Keratinocyte (primary cell): ENCODE measurements around the gene SSNA1. TPM values are rescaled to one million over a fixed set of nuclear protein-coding genes. Genes with fewer than 3 reads are reported as not detected.

ENCODE experiments used
- DNase-seq: peaks from one replicate; pipeline ENCODE4 v3.0.0-alpha.2; 2011; ENCODE audit warnings: low read depth, missing footprints, low spot score
- FAIRE-seq: peaks from 2 replicates; lab custom pipeline; 2011; peaks lifted over from hg19 to GRCh38; lab: Jason Lieb, UNC
- H2AFZ ChIP-seq: 2 replicates; pipeline ENCODE4 v1.6.0; 2012; ENCODE audit warnings: low read length, control low read depth, inconsistent platforms; ENCODE audit not compliant: control insufficient read depth
- H3K27ac ChIP-seq: 2 replicates; pipeline ENCODE4 v1.5.1; 2011; ENCODE audit warnings: low read length; ENCODE audit not compliant: control insufficient read depth, insufficient read depth
- H3K27me3 ChIP-seq: 3 replicates; pipeline ENCODE4 v1.6.0; 2011; ENCODE audit warnings: low read length; ENCODE audit not compliant: control insufficient read depth, insufficient read depth; ENCODE audit errors: extremely low read depth
- H3K36me3 ChIP-seq, 2 experiments: 2 replicates in 1 of 2; 3 replicates in 1 of 2; pipeline ENCODE4 v1.5.1; 2011; ENCODE audit warnings: low read length in 2 of 2, mild to moderate bottlenecking in 1 of 2; ENCODE audit not compliant: control insufficient read depth in 2 of 2, insufficient read depth in 2 of 2; ENCODE audit errors: extremely low read depth in 1 of 2
- H3K4me1 ChIP-seq: 3 replicates; pipeline ENCODE4 v1.5.1; 2011; ENCODE audit warnings: low read length; ENCODE audit not compliant: control insufficient read depth, insufficient read depth; ENCODE audit errors: extremely low read depth
- H3K4me2 ChIP-seq: 3 replicates; pipeline ENCODE4 v1.6.0; 2011; ENCODE audit warnings: low read depth, low read length; ENCODE audit not compliant: control insufficient read depth, insufficient read depth; ENCODE audit errors: extremely low read depth
- H3K4me3 ChIP-seq, 3 experiments: fragments of 200-600 bp in 1 of 3; sonication (generic) in 1 of 3; 2 replicates in 2 of 3; 3 replicates in 1 of 3; pipeline ENCODE4 v1.5.1; 2011 to 2016; ENCODE audit warnings: low read length in 3 of 3, mild to moderate bottlenecking in 3 of 3, control low read depth in 2 of 3, inconsistent platforms in 1 of 3, low read depth in 1 of 3, mixed read lengths in 1 of 3, mixed run types in 1 of 3, moderate library complexity in 1 of 3; ENCODE audit not compliant: control insufficient read depth in 2 of 3, insufficient read depth in 2 of 3; ENCODE audit errors: extremely low read depth in 1 of 3
- H3K79me2 ChIP-seq: 2 replicates; pipeline ENCODE4 v1.6.0; 2012; ENCODE audit warnings: low read length; ENCODE audit not compliant: control insufficient read depth, insufficient read depth
- H3K9ac ChIP-seq: 3 replicates; pipeline ENCODE4 v1.6.0; 2011; ENCODE audit warnings: low read length; ENCODE audit not compliant: control insufficient read depth, insufficient read depth; ENCODE audit errors: extremely low read depth
- H3K9me1 ChIP-seq: 3 replicates; pipeline ENCODE4 v1.6.0; 2011; ENCODE audit warnings: low read length; ENCODE audit not compliant: control insufficient read depth, insufficient read depth; ENCODE audit errors: extremely low read depth
- H3K9me3 ChIP-seq: 2 replicates; pipeline ENCODE4 v1.5.1; 2012; ENCODE audit warnings: low read depth, low read length; ENCODE audit not compliant: control insufficient read depth
- H4K20me1 ChIP-seq: 3 replicates; pipeline ENCODE4 v1.6.0; 2011; ENCODE audit warnings: low read length; ENCODE audit not compliant: control insufficient read depth, insufficient read depth; ENCODE audit errors: extremely low read depth
- CTCF ChIP-seq, 3 experiments: IDR thresholded peaks in 1 of 3; conservative IDR thresholded peaks in 1 of 3; optimal IDR thresholded peaks in 1 of 3; 2 replicates in 2 of 3; 3 replicates in 1 of 3; pipeline versions ENCODE3 to v1.5.1; 2011; ENCODE audit warnings: low read length in 3 of 3, mild to moderate bottlenecking in 3 of 3, moderate library complexity in 2 of 3, control low read depth in 1 of 3, inconsistent platforms in 1 of 3; ENCODE audit not compliant: insufficient read depth in 2 of 3; ENCODE audit errors: extremely low read depth in 1 of 3
- EZH2 ChIP-seq: IDR thresholded peaks from one replicate; pipeline ENCODE4 v1.6.1; 2012; ENCODE audit warnings: inconsistent platforms, mild to moderate bottlenecking, low read length, moderate library complexity
- dilution Hi-C: fragments of 300-500 bp; cut with MboI; formaldehyde crosslinking; loops from one replicate; pipeline ENCODE4 v1.7.0; 2020; ENCODE audit warnings: low sequenced_read_pairs; ENCODE audit not compliant: extremely low pct_ligation_motif_present
- polyA plus RNA-seq, 5 experiments: library from polyadenylated mRNA; depleted of rRNA in 3 of 5; stranded (reverse) in 3 of 5; stranded (forward) in 1 of 5; unstranded in 1 of 5; fragments of >200 nt; gene quantifications; 1 replicate in 1 of 5; 2 replicates in 3 of 5; 3 replicates in 1 of 5; pipeline versions ENCODE4 v1.2.1 to v1.2.3, GENCODE V29; 2011 to 2012; ENCODE audit warnings: missing spikeins in 2 of 5, low read depth in 1 of 5, low replicate concordance in 1 of 5

SSNA1 gene
- polyA plus RNA-seq, 1 donor (not counting 4 experiments of a cell fraction or from before 2014, with no cell fraction given): 45.3 TPM

- Histone ChIP-seq H3K9me3 (no peaks in the 10 kb centered on the region), H3K9ac (no peak overlapping the region), H3K4me2 (no peak overlapping the region), H3K4me3 (no peak overlapping the region), H3K36me3 (no peaks in the 10 kb centered on the region), H4K20me1 (peaks cover 10% of the 10 kb centered on the region), H2AFZ (no peak overlapping the region), H3K27me3 (peaks cover 49% of the 10 kb centered on the region), H3K27ac (no peak overlapping the region), H3K4me1 (no peaks in the 10 kb centered on the region), H3K79me2 (no peaks in the 10 kb centered on the region), H3K9me1 (no peaks in the 10 kb centered on the region)
- FAIRE-seq: no peak
- DNase-seq: no peak
- dilution Hi-C loops: no loop called here
- TF ChIP-seq CTCF (optimal IDR thresholded peaks at IDR 0.05 in 1 of 3, IDR thresholded peaks at IDR 0.05 in 1 of 3, conservative IDR thresholded peaks at IDR 0.05 in 1 of 3; ENCODE audit: extremely low read depth in 1 of 3, insufficient read depth in 2 of 3, low read length in 3 of 3) (peak in 2 of 3 experiments; percentile 39 to 40), EZH2 (peak; percentile 75)
These were observed 13.0 kb upstream of the SSNA1 start for GRCh38 chr9:137175345-137175961.

- no peak overlapping the region for H3K4me2 ChIP-seq
- H3K36me3 ChIP-seq: peaks cover 2 to 7% of the 10 kb centered on the region in 2 experiments
- peak; percentile 75 to 87 (median 87) for TF ChIP-seq CTCF (optimal IDR thresholded peaks at IDR 0.05 in 1 of 3, IDR thresholded peaks at IDR 0.05 in 1 of 3, conservative IDR thresholded peaks at IDR 0.05 in 1 of 3; ENCODE audit: extremely low read depth in 1 of 3, insufficient read depth in 2 of 3, low read length in 3 of 3)
- TF ChIP-seq EZH2: no peak
- peak; percentile 17 for FAIRE-seq
- no peak overlapping the region for H3K27ac ChIP-seq
- no peaks in the 10 kb centered on the region for H3K4me1 ChIP-seq
- H3K9me1 ChIP-seq: no peaks in the 10 kb centered on the region
- H3K27me3 ChIP-seq: peaks cover 38% of the 10 kb centered on the region
- H3K9me3 ChIP-seq: no peaks in the 10 kb centered on the region
- dilution Hi-C loops: no loop called here
- no peak overlapping the region for H2AFZ ChIP-seq
- no peaks in the 10 kb centered on the region for H3K79me2 ChIP-seq
- no peak overlapping the region for H3K4me3 ChIP-seq
- peaks cover 9% of the 10 kb centered on the region for H4K20me1 ChIP-seq
- DNase-seq: no peak
- no peak overlapping the region for H3K9ac ChIP-seq
These were observed 11.9 kb upstream of the SSNA1 start for GRCh38 chr9:137176302-137177182.
